ENCODE data around the gene COX6A2. TPM values are rescaled to one million over a fixed set of nuclear protein-coding genes. Genes with fewer than 3 reads are reported as not detected.

COX6A2 gene
- total RNA-seq, 1 experiment from 2014 or later = not detected

DNA sequence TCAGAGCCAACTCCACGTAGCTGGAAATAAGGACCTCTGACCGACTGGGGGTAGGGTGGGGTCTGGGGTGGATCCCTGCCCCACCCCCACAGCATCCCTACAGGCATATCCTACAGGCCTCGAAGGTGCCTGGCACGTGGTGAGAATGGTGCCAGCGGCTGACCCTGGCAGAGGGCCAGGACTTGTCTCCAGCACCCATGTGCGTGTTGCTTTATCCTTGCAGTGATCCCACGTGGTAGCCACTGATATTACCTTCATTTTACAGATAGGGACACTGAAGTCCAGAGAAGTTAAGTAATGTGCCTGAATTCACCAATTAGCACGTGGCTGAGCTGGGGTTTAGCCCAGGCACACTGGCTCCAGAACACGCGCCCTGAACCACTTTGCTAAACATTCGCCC is 26.7 kb downstream of the COX6A2 start:
- Histone ChIP-seq H3K14ac (ENCODE audit: insufficient read depth, low read length) (no peak overlapping the region), H3K79me1 (ENCODE audit: insufficient read depth, low read depth, low read length, poor library complexity, severe bottlenecking) (no peaks in the 10 kb centered on the region), H2BK15ac (ENCODE audit: low read depth, low read length) (no peak overlapping the region), H3K4me1 (ENCODE audit: insufficient read depth, low read length) (no peaks in the 10 kb centered on the region), H3K27ac (ENCODE audit: insufficient read length, low read depth, low read length) (no peak overlapping the region), H2AK5ac (ENCODE audit: insufficient read length, low read length) (no peak overlapping the region), H4K8ac (replicated peaks; ENCODE audit: insufficient read length, low read depth, low read length) (no peak overlapping the region), H3K4me2 (ENCODE audit: insufficient read depth, insufficient read length, low read length) (no peak overlapping the region), H3K23ac (ENCODE audit: insufficient read length, low read depth, low read length) (no peak overlapping the region), H4K5ac (ENCODE audit: insufficient read length, low read depth, low read length) (no peak overlapping the region), H3K9ac (ENCODE audit: extremely low read depth, insufficient read length, low read length) (no peak overlapping the region), H4K91ac (ENCODE audit: insufficient read length, low read depth, low read length) (no peak overlapping the region), H3K56ac (ENCODE audit: insufficient read length, low read depth, low read length) (no peak overlapping the region), H2BK5ac (ENCODE audit: insufficient read length, low read length) (no peak overlapping the region), H2BK20ac (ENCODE audit: low read depth, low read length, poor library complexity, severe bottlenecking) (no peak overlapping the region), H2BK12ac (ENCODE audit: insufficient read length, low read depth, low read length) (no peak overlapping the region), H3K27me3 (ENCODE audit: insufficient read depth, low read length) (no peaks in the 10 kb centered on the region), H2BK120ac (ENCODE audit: low read depth, low read length, poor library complexity, severe bottlenecking) (no peak overlapping the region), H3K9me3 (ENCODE audit: control insufficient read depth, low read depth, low read length) (no peaks in the 10 kb centered on the region), H2AFZ (ENCODE audit: low read length) (no peak overlapping the region), H3K4ac (ENCODE audit: low read depth, low read length) (no peak overlapping the region), H3K79me2 (ENCODE audit: insufficient read depth, low read length) (no peaks in the 10 kb centered on the region), H3K23me2 (ENCODE audit: insufficient read length, low read depth, low read length, poor library complexity, severe bottlenecking) (no peaks in the 10 kb centered on the region), H3T11ph (ENCODE audit: low read length) (no peak overlapping the region), H3K18ac (ENCODE audit: insufficient read length, low read depth, low read length) (no peak overlapping the region), H4K20me1 (ENCODE audit: control insufficient read depth, insufficient read depth, insufficient read length) (no peaks in the 10 kb centered on the region)
- Mint-ChIP-seq H3K36me3 (ENCODE audit: insufficient read depth in 1 of 3, low read depth in 3 of 3) (peaks cover 0 to 4% (median 0%) of the 10 kb centered on the region in 3 experiments; a peak in 2 of 7 replicates), H3K27ac (no peak overlapping the region), H3K4me1 (no peaks in the 10 kb centered on the region), H3K9me3 (peaks cover 0 to 3% of the 10 kb centered on the region in 2 experiments; a peak in 1 of 5 replicates), H3K4me3 (no peak overlapping the region), H3K27me3 (ENCODE audit: low read depth) (peaks cover 4% of the 10 kb centered on the region)
- WGBS (ENCODE audit: extremely low coverage, insufficient read length, low lambda C conversion rate) = no CpG with 5 or more reads among the region's 11 CpGs
- TF ChIP-seq, protein P1, sequence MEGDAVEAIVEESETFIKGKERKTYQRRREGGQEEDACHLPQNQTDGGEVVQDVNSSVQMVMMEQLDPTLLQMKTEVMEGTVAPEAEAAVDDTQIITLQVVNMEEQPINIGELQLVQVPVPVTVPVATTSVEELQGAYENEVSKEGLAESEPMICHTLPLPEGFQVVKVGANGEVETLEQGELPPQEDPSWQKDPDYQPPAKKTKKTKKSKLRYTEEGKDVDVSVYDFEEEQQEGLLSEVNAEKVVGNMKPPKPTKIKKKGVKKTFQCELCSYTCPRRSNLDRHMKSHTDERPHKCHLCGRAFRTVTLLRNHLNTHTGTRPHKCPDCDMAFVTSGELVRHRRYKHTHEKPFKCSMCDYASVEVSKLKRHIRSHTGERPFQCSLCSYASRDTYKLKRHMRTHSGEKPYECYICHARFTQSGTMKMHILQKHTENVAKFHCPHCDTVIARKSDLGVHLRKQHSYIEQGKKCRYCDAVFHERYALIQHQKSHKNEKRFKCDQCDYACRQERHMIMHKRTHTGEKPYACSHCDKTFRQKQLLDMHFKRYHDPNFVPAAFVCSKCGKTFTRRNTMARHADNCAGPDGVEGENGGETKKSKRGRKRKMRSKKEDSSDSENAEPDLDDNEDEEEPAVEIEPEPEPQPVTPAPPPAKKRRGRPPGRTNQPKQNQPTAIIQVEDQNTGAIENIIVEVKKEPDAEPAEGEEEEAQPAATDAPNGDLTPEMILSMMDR (conservative IDR thresholded peaks at IDR 0.05) = no peak
- DNase-seq = no peak

Data from H9 (cell line).